Spinal cord (tissue), 10 donors: ENCODE results near the gene TAF6L. TPM values are rescaled to one million over a fixed set of nuclear protein-coding genes. Genes with fewer than 3 reads are reported as not detected.
"Not testable (repeated sequence)": the region's sequence is repeated elsewhere in the genome, so short reads cannot be mapped to it uniquely, and the experiment has no call there.

Source experiments
- DNase-seq, 6 donors: peaks; one replicate each; pipeline versions ENCODE4 v3.0.0 to v3.0.0-alpha.2; 2013 to 2015; ENCODE audit warnings: low spot score in 6 of 6, low read depth in 4 of 6
- H3K27ac ChIP-seq: one replicate; pipeline ENCODE4 v1.5.1; 2013; ENCODE audit warnings: low read depth, low read length, control low read depth
- H3K27me3 ChIP-seq: one replicate; pipeline ENCODE4 v1.6.1; 2013; ENCODE audit warnings: low read length; ENCODE audit not compliant: control insufficient read depth, insufficient read depth
- H3K36me3 ChIP-seq: one replicate; pipeline ENCODE4 v1.6.1; 2013; ENCODE audit warnings: low read length; ENCODE audit not compliant: control insufficient read depth, insufficient read depth
- H3K4me1 ChIP-seq: one replicate; pipeline ENCODE4 v1.6.1; 2013; ENCODE audit warnings: low read length; ENCODE audit not compliant: control insufficient read depth, insufficient read depth
- H3K4me3 ChIP-seq: one replicate; pipeline ENCODE4 v1.5.1; 2013; ENCODE audit warnings: low read depth, low read length, control low read depth
- H3K9me3 ChIP-seq: one replicate; pipeline ENCODE4 v1.6.1; 2013; ENCODE audit warnings: low read length; ENCODE audit not compliant: control insufficient read depth, insufficient read depth
- WGBS: methylation state at CpG from one replicate; pipeline ENCODE4 v1.1.5; 2013; ENCODE audit warnings: missing lambda C conversion rate; ENCODE audit not compliant: insufficient coverage; 5-methylcytosine and 5-hydroxymethylcytosine counted together
- polyA plus RNA-seq, 2 donors: library from polyadenylated mRNA; unstranded; fragments of 120-200 nt; gene quantifications; one replicate each; pipeline ENCODE4 v1.2.1, GENCODE V29; 2013; ENCODE audit not compliant: insufficient read length in 2 of 2
- total RNA-seq, 2 donors: library from RNA; depleted of rRNA in 1 of 2; stranded (reverse); fragments of 120-200 nt in 1 of 2; fragments of >200 nt in 1 of 2; gene quantifications; one replicate each; pipeline versions ENCODE4 v1.2.3 to v1.2.4, GENCODE V29; 2013 to 2014
- donor health status: healthy.

The TAF6L gene
- total and polyA plus RNA-seq, 4 donors = 14.4 to 37.6 (median 28.3) TPM

GRCh38 chr11:62728171-62728988, 42.8 kb upstream of the TAF6L start, which contains the start of gene TTC9C:
TSS of gene TTC9C (plus strand) at chr11:62728486. CDS start at chr11:62728849, 363 bp downstream.
- peak; percentile 78 to 97 (median 88) for DNase-seq
- Histone ChIP-seq H3K36me3 (peaks cover 28% of the 10 kb centered on the region), H3K27ac (peak within 1 kb of the TSS; percentile 100), H3K4me3 (peak within 1 kb of the TSS; percentile 99), H3K9me3 (no peaks in the 10 kb centered on the region), H3K27me3 (no peaks in the 10 kb centered on the region), H3K4me1 (peaks cover 24% of the 10 kb centered on the region)
- WGBS = 0% methylated on average over 15 of the region's 29 CpGs

- H3K4me3 ChIP-seq, H3K9me3 ChIP-seq, DNase-seq, H3K27me3 ChIP-seq, H3K27ac ChIP-seq: not testable (repeated sequence)
- Histone ChIP-seq H3K36me3 (peaks cover 39% of the 10 kb centered on the region), H3K4me1 (peaks cover 23% of the 10 kb centered on the region)
- 92% methylated on average over 7 of the region's 14 CpGs for WGBS
Measured at GRCh38 chr11:62730076-62730475, 41.1 kb upstream of the TAF6L start.

- H3K4me3 ChIP-seq = no peak overlapping the region
- no CpG with 5 or more reads among the region's 2 CpGs for WGBS
- no peaks in the 10 kb centered on the region for H3K27me3 ChIP-seq
- H3K27ac ChIP-seq = no peak overlapping the region
- peaks cover 20% of the 10 kb centered on the region for H3K4me1 ChIP-seq
- peak in 2 of 6 donors; percentile 42 to 60 for DNase-seq
- H3K36me3 ChIP-seq = peaks cover 49% of the 10 kb centered on the region
- H3K9me3 ChIP-seq = no peaks in the 10 kb centered on the region
Measured at GRCh38 chr11:62732830-62733229, 38.4 kb upstream of the TAF6L start.

DNA sequence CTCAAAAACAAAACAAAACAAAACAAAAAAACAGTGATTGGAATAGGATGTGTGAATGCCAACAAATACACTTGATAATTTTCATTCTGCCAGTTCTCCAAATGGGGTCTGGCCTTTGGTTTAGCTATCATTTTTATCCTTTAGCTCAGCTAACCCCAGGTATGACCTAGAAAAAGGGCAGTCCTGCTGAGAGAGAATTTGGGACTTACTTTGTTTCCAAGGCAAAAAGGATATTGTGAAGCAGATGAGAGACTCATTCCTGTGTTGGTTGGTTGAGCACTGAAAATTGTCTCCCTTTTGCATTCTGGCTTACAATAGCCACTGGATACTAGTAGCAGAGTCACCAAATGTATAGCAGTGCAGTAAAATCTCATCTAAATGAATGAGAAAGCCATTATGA, 34.0 kb upstream of the TAF6L start:
- H3K4me1 ChIP-seq = no peaks in the 10 kb centered on the region
- no peaks in the 10 kb centered on the region for H3K27me3 ChIP-seq
- no peak overlapping the region for H3K4me3 ChIP-seq
- peaks cover 55% of the 10 kb centered on the region for H3K36me3 ChIP-seq
- no peak for DNase-seq
- no peaks in the 10 kb centered on the region for H3K9me3 ChIP-seq
- no peak overlapping the region for H3K27ac ChIP-seq

- peaks cover 16% of the 10 kb centered on the region for H3K36me3 ChIP-seq
- WGBS = 86% methylated on average over 2 of the region's 9 CpGs
- no peaks in the 10 kb centered on the region for H3K27me3 ChIP-seq
- no peak overlapping the region for H3K4me3 ChIP-seq
- peak overlapping the region; percentile 17 for H3K27ac ChIP-seq
- peaks cover 10% of the 10 kb centered on the region for H3K4me1 ChIP-seq
- H3K9me3 ChIP-seq = no peaks in the 10 kb centered on the region
- peak in 2 of 6 donors; percentile 17 to 39 for DNase-seq
Measured at GRCh38 chr11:62747475-62748160, 23.6 kb upstream of the TAF6L start.

GRCh38 chr11:62749931-62750330, 21.3 kb upstream of the TAF6L start:
- not testable (repeated sequence) for H3K27ac ChIP-seq, H3K4me3 ChIP-seq, H3K27me3 ChIP-seq, H3K9me3 ChIP-seq, DNase-seq
- WGBS = 100% methylated on average over 3 of the region's 5 CpGs
- Histone ChIP-seq H3K36me3 (peaks cover 24% of the 10 kb centered on the region), H3K4me1 (peaks cover 29% of the 10 kb centered on the region)

GRCh38 chr11:62752177-62752785, 18.9 kb upstream of the TAF6L start:
- no peak overlapping the region for H3K4me3 ChIP-seq
- no peaks in the 10 kb centered on the region for H3K27me3 ChIP-seq
- no peak overlapping the region for H3K27ac ChIP-seq
- WGBS = 98% methylated on average over 12 of the region's 14 CpGs
- H3K4me1 ChIP-seq = peaks cover 28% of the 10 kb centered on the region
- H3K9me3 ChIP-seq = no peaks in the 10 kb centered on the region
- DNase-seq = no peak
- peaks cover 24% of the 10 kb centered on the region for H3K36me3 ChIP-seq

DNA sequence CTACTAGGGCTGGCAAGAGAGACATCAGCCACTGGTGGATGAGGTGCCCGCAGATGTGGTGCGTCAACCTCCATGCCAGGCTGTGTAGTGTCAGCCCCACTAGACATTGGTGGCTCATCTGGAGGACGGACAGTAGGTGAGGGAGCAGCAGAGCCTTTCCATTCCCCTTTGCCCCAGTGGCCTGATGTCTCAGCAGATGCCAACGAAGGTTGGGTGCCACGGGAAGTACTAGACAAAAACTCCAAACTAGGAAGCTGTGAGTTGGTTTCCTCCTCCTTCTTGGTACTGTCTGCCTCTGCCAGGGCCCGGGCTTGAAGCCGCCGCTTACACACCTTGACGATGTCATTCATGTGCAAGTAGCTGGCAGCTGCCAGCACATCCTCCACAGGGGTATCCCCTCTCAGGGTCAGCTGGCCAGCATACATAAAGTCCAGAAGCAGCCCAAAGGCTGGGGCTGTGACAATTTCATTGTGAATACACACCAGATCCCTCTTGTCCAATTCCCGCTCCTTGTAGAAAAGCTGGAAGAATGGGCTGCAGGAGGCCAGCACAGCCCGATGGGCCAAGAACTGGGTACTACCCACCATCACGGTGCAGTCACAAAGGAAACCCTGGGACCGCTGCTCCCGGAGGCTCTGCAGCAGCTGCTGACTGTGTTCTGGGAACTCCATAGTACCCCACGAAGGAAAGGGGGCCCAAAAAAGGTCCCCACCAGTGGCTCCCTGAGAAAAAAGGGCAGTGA, 18.0 kb upstream of the TAF6L start:
- H3K4me3 ChIP-seq = peak overlapping the region; percentile 90
- H3K27me3 ChIP-seq = no peaks in the 10 kb centered on the region
- H3K4me1 ChIP-seq = peaks cover 25% of the 10 kb centered on the region
- peaks cover 24% of the 10 kb centered on the region for H3K36me3 ChIP-seq
- H3K27ac ChIP-seq = peak overlapping the region; percentile 98
- no peaks in the 10 kb centered on the region for H3K9me3 ChIP-seq
- DNase-seq = no peak
- 78% methylated on average over 13 of the region's 15 CpGs for WGBS
